Embryonic facial prominence (tissue), 1 donor: ENCODE measurements around the gene ZFTA.
"Not testable (repeated sequence)": the region's sequence is repeated elsewhere in the genome, so short reads cannot be mapped to it uniquely, and the experiment has no call there.

ENCODE experiments used
- DNase-seq: peaks from one replicate; pipeline ENCODE4 v3.0.0-alpha.2; 2016; ENCODE audit errors: extremely low spot score

The ZFTA gene

DNA sequence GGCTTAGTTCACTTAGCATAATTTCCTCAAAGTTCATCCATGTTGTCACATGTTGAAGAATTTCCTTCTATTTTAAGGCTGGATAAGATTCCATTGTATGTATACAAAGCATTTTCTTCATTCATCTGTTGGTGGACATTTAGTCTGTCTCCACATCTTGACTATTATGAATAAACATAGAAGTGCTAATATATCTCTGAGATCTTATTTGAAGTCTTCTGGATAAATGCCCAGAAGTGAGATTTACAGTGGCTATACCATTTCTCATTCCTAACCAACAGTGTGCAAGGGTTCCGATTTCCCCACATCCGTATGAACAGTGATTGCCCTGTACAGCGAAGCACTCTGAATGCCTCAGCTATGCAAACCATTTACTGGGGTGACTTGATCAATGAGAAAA is 6.6 kb upstream of the ZFTA start:
- DNase-seq: no peak

DNA sequence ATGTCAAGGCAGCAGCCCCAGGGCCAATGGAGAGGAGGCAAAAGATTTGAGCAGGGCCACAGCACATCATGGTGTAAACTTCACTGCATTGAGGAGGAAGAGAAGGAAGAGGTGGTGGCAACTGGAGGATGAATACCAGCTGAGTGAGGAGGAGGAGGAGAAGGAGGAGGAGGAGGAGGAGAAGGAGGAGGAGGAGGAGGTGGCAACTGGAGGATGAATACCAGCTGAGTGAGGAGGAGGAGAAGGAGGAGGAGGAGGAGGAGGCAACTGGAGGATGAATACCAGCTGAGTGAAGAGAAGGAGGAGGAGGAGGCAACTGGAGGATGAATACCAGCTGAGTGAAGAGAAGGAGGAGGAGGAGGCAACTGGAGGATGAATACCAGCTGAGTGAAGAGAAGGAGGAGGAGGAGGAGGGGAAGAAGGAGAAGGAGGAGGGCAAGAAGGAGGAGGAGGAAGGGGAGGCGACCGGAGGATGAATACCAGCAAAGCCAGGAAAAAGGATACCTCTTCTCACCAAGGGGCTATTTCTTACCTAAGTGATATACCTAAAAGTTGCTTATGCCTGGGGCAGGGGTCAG is 3.3 kb upstream of the ZFTA start:
- DNase-seq: not testable (repeated sequence)

DNA sequence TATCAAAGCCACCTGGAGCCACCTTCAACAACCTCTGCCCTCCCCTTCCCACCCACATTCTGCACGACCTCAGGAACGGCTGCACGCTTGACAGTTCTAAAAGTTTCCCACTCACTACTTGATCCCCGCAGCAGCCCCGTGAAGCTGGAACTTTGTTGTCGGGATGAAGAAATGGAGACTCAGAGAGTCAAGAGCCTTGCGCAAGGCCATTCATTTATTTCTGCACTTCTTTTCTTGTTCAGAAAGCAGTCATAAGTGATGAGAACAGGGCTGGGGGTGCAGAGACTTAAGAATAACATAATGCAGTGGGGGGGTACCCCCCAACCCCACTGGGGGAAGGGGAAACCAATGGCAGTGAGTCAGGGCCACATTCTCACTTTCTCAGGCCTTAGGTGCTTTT is 2.2 kb upstream of the ZFTA start:
- no peak for DNase-seq

DNA sequence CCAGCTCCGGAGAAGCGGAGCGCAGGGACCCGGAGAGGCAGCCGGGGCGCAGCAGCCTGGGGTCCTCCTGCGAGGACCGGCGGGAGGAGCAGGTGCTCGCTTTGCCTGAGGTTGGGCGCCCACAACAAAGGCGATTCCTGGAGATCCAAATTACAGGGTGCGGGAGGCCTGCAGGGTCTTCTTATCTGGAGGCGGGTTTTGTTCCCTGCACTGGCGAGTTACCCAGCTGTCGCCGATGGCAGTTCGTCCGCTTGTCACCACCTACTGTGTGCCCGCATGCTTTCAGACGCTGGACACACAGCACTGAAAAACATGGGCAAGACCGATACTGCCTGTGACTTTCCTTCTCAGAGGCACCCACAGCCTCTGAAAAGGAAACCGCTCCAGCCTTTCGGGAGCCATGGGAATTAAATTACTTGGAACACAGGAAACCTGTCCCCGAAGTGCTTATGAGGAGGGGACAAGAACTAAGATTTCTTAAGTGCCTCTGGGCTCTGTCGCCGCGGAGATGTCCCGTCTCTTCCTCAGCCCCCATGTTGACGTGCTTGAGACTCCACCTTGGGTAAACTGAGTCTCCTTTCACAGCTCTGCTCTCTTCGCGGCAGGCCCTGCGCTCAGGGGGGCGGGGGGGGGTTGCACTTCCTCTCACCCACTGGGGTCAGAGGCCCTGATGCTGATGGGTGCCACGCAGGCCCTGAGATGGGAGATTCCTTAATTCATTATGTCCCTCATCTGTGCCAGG is 1.3 kb upstream of the ZFTA start:
- no peak for DNase-seq

DNA sequence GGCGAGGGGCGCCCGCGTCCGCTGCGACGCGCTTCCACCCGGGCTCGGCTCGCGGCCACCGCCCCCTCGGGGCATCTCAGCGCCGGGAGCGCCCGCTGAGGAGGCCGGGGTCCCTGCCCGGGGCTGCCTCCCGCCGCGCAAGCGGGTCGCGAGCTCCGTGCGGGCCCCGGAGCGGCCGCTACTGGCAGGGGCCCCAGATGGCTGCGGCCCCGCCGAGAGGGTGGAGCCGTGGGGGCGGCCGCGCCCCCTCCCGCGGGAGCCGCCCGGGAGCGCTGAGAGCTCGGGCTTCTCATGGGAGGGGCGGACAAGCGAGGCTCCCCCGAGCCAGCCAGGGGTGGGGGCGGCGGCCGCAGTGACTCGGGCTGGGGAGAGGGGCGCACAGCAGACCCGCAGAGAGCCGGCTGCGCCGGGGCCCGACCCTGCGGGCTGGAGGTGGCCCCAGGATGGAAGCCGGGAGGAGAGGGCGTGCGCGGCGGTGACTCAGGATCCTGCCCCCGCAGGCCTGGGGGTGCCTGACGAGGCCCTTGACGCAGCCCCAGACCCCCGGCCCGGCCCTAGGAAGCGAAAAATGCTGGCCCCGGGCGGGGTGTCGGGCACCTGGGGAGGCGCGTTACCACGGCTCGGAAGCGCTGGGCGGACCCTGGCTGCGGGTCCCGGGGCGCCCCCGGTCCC is 603 bp upstream of the ZFTA start:
- DNase-seq: no peak

GRCh38 chr11:63767565-63768236 is 874 bp downstream of the ZFTA start:
- no peak for DNase-seq

DNA sequence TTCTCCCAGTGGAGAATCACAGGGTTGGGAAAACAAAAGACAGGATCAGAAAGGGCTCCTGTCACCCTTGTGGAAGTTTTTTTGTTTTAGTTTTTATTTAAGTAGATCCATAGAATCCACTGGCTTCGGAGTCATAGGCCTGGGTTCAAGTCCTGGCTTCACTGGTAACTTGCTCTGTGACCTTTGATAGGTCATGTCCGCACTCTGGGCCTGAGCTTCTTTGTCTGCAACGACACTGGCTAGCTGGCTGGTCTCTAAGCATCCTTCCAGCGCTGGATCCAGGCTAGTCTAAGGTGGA is 1.4 kb downstream of the ZFTA start:
- DNase-seq: no peak

DNA sequence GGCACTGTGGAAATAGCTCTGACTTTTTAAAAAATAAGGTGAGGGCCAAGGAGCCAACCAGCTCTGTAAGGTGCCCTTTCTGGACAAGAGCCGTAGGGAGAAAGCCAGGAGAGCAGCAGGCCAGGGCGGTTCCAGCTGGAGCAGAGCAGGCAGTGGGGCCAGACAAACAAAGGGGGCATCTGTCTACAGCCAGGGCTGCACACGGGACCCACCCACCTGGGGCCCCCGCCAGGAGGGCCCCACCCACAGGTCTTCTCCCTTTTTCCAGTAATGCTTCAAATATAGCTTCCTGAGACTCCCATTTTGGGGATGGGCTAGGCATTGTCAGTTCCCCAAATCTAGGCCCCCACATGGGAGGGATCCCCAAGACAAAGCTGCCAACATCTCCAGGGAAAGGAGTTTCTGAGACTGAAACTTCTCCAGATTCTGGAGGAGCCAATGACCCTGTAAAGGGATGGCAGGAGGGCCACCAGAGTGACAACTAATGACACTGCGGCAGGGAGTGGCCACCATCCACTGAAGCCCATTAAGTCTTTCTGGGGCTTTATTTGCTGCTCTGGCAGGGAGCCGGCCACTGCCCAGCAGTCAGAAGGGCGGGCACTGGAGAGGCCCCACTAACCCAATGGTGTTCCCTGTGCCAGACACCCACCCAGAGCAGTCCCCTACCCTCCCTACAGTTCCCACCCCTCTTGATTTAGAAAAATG is 1.9 kb downstream of the ZFTA start:
- DNase-seq: no peak

DNA sequence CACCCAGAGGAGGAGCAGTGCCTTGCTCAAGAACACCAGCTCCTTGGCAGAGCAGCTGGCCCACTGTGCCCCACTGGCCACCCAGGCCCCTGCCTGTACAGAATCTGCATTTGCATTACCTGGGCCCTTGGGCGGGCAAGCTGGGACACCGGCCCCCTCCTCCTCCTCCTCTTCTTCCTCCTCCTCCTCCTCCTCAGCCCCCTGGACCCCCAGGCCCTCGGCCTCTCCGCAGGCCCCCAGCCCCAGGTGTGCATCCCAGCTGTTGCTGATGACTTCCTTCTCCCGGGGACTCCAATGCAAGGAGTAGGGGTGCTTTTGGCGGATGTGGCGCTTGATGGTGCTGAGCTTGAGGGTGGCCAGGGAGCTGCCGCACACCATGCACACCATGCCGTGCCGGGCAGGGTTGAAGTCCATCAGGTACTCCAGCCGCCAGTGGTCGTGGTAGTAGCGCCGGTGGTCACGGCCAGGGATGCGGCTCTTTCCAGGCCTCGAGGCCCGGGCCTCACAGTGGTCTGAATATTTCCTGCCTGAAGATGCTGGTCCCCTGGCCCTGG is 2.8 kb downstream of the ZFTA start:
- no peak for DNase-seq

DNA sequence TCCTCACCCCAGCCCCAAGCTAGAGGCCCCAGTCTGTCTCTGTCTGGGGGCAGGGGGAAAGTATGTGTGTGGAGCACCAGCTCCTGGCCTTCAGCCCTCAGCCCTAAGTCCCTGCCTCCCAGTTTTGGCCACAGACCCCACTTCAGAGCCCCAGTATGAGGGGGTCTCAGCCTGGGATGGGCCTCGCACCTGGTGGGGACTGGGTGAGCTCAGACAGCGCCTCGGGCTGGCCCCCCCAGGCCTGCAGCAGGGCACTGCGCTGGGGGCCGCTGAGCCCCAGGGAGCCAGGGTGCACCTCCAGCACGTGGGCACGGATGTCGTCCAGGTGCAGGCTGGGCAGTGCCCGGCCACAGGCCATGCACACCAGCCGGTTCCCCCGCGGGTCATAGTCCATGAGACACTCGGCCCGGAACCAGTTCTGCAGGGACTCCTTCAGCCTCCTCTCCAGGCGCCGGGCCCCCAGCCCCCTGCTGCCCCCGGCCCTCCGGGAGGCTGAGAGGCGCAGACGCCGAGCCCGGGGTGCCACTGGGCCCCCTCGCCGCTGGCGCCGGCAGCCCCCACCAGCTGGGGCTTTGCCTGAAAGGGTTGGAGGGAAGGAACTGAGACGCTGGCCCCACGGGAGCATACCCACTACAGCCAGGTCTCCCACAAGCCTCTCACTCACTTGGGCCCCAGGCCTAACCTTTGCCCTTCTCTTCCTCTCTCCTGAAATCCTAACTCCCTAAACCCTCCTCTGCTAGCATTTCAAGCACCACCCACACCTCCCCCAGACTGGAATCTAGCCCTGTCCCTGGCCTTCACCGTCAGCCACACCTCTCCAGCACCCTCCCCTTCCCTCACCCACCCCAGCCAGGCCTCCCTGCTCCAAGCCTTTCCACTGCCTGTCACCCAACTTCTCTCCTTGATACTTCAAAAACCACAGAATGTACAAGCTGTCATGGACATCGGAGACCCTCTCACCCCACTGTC is 3.6 kb downstream of the ZFTA start:
- no peak for DNase-seq

- DNase-seq: no peak
Observed at GRCh38 chr11:63764340-63764678, 4.3 kb downstream of the ZFTA start.

DNA sequence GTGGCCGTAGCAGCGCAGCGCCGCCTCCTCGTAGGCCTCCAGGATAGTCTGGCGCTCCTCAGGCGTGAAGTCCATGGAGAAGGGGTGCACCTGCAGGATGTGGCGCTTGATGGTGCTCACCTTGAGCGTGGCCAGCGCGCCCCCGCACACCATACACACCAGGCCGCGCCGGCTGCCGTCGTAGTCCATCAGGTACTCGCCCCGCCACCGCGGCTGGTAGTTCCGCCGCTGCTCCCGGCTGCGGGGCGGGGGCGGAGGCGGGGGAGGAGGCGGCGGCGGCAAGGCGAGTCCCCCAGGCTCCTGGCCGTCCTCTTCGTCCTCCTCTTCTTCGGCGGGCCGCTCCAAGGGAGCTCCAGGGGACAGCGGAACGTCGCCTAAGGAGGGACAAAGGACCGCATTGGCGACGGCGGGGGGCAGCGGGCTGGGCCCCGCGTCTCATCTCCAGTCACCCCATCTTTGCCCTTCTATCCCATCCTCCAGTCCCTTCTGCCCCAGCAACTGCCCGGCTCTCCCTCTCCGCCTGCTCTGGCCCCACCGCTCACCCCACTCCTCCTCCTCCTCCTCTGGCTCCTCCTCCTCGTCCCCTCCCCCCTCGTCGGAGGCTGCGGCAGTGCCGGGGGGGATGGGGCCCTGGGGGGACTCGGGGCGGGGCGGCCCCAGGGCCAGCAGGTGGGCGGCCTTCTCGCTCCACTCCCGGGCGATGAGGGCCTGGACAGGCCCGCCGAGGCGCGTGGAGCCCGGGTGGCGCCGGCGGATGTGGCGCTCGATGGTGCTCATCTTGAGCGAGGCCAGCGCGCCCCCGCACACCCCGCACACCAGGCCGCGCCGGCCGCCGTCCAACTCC is 4.9 kb downstream of the ZFTA start:
- no peak for DNase-seq

- peak; percentile 5 for DNase-seq
Observed at GRCh38 chr11:63762654-63763495, 5.7 kb downstream of the ZFTA start.

DNA sequence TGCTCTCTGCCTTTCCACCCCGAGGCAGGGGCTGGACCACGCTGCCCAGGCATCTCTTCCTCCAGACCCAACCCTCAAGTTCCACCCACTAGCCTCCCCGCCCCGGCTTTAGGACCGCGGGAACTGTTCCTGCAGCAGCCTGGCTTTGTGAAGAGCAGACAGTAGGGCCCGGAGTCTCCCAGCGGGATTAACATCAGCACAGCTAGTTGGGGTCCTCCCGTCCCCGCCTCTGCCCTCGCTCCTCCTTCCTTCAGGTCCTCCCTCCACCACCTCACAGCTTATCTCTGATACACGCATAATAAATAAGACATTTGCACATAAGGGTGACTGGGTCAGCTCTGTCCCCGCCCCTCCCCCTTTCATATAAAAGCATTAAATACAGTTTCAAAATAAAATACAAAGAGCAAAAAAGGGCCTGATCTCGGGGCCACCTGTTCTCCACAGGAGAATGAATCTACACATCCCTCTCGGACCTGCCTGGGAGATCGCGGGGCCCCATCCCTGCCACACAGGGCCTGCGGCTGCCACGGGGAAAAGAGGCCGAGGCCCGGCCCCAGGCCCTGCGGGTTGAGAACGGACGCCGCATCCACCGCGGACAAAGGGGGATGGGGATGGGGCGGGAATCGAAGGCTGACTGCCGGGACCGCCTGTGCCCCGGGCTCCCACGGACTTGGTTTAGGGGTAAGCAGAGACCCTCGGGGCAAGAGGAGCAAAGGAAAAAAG is 6.5 kb downstream of the ZFTA start:
- DNase-seq: no peak

DNA sequence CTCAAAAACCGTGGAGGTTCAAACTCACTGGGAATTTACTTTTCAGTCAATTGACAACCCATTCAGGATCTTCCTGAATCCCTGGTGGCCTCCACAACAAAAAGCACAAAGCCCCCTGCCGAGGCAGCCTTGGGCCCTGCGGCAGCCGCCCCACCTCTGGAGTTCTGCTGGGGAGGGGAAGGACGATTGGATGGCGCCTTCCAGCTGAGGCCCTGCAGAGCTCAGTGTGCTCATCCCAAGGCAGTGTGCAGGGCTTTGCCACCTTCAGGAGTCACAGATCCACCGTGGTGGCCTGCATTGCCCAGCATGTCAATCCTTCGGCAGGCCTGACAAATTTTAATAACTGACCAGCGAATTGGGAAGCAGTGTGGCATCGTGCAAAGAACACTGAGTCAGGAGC is 7.4 kb downstream of the ZFTA start:
- DNase-seq: no peak

DNA sequence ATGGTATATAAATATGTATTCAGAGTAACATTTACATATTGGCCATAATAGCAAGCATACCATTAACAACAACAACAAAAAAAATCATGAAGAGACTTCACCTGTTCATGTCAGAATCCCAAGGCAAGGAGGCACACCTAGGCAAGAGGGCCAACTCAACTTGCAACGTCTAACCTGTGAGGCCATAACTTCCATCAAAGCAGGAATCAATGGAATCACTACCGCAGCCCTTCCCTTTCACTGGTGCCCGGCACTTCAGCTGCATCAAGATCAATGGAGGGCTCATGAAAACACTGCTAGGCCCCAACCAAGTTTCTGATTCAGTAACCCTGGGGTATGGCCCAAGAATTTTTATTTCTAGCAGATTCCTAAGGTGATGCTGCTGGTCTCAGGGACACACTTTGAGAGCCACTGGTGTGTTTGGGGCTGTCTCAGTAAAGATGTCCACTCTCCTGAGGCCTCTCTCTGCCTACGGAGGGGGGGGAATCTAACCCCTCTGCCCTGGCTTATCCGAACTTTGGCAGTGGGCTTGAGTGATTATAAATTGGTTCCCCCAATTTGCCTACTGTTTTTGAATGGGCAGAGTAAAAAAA is 8.0 kb downstream of the ZFTA start:
- no peak for DNase-seq

DNA sequence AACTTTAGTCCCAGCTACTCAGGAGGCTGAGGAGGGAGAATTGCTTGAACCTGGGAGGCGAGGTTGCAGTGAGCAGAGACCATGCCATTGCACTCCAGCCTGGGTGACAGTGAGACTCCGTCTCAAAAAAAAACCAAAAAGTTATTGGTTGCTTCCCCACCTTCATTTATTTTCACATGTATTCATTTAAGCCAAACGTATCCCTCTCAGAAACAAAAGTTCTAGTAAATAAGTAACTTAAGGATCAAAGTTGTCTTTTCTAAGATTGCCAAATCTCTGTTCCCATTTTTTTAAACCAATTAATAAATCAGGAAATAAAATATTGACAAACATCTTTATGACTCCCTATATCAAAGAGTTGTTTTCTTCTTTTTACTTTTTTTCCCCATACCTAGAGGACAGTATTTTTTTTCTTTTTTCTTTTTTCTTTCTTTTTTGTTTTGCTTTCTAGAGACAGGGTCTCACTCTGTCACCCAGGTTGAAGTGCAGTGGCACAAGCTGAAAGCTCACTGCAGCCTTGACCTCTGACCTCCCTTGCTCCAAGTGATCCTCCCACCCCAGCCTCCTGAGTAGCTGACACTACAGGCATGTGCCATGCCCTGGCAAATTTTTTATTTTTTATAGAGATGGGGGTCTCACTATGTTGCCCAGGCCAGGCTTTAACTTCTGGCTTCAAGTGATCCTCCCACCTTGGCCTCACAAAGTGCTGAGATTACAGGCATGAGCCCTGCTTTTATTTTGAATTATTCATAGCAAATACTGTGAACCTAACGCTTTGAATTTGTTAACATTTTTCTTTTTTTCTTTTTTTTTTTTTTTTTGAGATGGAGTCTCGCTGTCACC is 11.4 kb downstream of the ZFTA start:
- DNase-seq: no peak
